ENCODE measurements around the gene TESMIN.

The TESMIN gene

DNA sequence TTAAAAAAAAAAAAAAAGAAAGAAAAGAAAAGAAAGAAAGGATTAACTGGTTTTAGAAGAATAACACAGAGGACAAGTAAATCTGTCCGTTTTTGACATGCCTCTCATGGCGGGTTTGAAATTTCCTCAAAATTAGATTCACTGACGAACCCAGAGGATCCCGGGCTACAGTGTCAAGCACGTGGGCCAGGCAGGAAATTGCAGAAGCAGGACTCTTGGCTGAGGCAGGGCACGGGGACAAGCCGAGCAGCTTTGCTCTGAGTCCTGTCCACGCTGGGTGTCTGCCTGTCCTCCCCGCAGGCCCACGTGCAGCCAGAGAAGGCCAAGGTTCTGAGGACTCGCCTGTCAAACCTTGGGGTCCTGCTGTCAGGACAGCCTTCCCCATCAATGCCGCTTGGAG is 42.3 kb downstream of the TESMIN start:
- Histone ChIP-seq H3K27me3 (ENCODE audit: control insufficient read depth, insufficient read depth, low read length) (no peaks in the 10 kb centered on the region), H3K4me3 (ENCODE audit: low read depth, low read length) (no peak overlapping the region), H3K27ac (ENCODE audit: low read depth, low read length) (no peak overlapping the region), H3K9ac (ENCODE audit: low read length) (no peak overlapping the region), H3K4me1 (ENCODE audit: control insufficient read depth, insufficient read depth, low read length) (peaks cover 33% of the 10 kb centered on the region), H3K36me3 (ENCODE audit: control insufficient read depth, insufficient read depth, low read length) (no peaks in the 10 kb centered on the region), H3K9me3 (ENCODE audit: control insufficient read depth, insufficient read depth, low read depth, low read length) (no peaks in the 10 kb centered on the region)

DNA sequence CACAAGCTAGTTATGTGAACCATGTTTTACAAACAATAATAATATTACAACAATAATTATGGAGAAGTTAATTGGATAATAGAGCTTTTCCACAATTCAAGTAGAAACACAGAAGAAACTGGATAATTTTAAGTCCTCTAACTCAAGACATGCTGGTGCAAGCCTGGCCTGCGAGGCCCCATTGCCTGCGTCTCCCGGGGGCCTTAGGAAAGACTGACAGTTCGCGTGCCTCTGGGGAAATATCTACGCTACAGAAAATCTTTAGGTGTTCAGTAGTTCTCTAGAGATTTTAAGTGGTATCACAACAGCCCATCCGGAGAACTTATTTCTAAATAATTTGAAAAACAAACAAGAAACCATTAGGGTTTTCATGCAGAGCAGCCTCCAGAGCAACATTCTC is 43.8 kb downstream of the TESMIN start:
- Histone ChIP-seq H3K9ac (ENCODE audit: low read length) (no peak overlapping the region), H3K27ac (ENCODE audit: low read depth, low read length) (no peak overlapping the region), H3K27me3 (ENCODE audit: control insufficient read depth, insufficient read depth, low read length) (no peaks in the 10 kb centered on the region), H3K4me3 (ENCODE audit: low read depth, low read length) (no peak overlapping the region), H3K4me1 (ENCODE audit: control insufficient read depth, insufficient read depth, low read length) (peaks cover 33% of the 10 kb centered on the region), H3K9me3 (ENCODE audit: control insufficient read depth, insufficient read depth, low read depth, low read length) (no peaks in the 10 kb centered on the region), H3K36me3 (ENCODE audit: control insufficient read depth, insufficient read depth, low read length) (no peaks in the 10 kb centered on the region)

DNA sequence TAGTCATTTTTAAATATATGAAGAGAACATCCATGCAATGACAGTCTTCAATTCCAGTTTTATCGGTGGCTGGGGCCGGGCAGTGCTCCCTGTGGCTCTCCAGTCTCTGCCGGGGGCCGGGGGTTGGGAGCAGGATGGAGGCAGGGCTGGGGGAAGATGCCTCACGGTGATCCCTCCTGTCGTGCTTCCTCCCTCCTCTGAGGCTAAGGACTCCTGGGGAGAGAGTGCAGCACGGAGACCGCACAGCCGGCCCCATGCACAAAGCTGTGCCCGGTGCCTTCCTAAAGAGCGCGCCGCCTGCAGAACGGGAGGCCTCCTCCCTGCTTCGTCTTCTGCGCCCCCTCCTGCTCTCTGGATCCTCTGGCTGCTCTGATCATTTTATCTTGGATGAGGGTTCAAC is 46.4 kb downstream of the TESMIN start:
- no peak overlapping the region for H3K27ac ChIP-seq (ENCODE audit: low read depth, low read length)
- H3K9me3 ChIP-seq (ENCODE audit: control insufficient read depth, insufficient read depth, low read depth, low read length), result peaks cover under 1% of the 10 kb centered on the region; the same call in 1 of the 2 replicates
- no peaks in the 10 kb centered on the region for H3K27me3 ChIP-seq (ENCODE audit: control insufficient read depth, insufficient read depth, low read length)
- no peaks in the 10 kb centered on the region for H3K36me3 ChIP-seq (ENCODE audit: control insufficient read depth, insufficient read depth, low read length)
- H3K4me1 ChIP-seq (ENCODE audit: control insufficient read depth, insufficient read depth, low read length), result peaks cover 33% of the 10 kb centered on the region
- H3K9ac ChIP-seq (ENCODE audit: low read length), result no peak overlapping the region
- peak overlapping the region; percentile 12 for H3K4me3 ChIP-seq (ENCODE audit: low read depth, low read length)

DNA sequence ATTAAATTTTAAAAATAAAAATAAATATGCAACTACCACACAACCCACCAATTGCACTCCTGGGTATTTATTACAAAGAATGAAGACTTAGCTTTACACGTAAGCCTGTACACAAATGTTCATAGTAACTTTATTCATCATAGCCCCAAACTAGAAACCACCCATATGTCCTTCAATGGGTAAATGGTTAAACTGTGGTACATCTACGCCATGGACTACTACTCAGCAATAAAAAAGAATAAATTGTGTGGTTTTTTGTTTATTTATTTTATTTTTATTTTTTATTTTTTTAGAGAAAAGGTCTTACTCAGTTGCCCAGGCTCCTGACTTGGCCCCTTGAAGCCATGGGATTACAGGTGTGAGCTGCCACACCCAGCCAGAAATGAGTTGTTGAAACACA is 52.3 kb downstream of the TESMIN start:
- Histone ChIP-seq H3K9ac (ENCODE audit: low read length) (no peak overlapping the region), H3K4me1 (ENCODE audit: control insufficient read depth, insufficient read depth, low read length) (peaks cover 13% of the 10 kb centered on the region), H3K27ac (ENCODE audit: low read depth, low read length) (no peak overlapping the region), H3K9me3 (ENCODE audit: control insufficient read depth, insufficient read depth, low read depth, low read length) (peaks cover 19% of the 10 kb centered on the region; the same call in 1 of the 2 replicates), H3K4me3 (ENCODE audit: low read depth, low read length) (no peak overlapping the region), H3K27me3 (ENCODE audit: control insufficient read depth, insufficient read depth, low read length) (no peaks in the 10 kb centered on the region), H3K36me3 (ENCODE audit: control insufficient read depth, insufficient read depth, low read length) (no peaks in the 10 kb centered on the region)

DNA sequence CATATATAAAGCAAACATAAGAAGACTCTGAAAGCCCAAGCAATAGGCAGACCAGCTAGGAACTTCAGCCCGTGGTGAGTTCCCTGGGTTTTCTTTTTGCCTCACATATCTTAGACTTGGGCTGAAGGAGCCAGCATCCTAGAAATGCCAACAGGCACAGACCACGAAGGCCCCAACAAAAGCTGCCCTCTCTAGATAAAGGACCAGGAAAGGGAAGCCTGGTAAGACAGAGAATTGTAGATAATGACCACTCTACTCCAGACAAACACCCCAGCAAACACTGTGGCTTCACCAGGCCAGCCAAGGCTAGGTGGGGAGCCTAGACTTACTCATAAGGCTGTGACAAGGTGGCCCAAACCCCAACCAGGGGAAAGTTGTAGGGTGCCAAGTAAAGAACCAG is 55.8 kb downstream of the TESMIN start:
- Histone ChIP-seq H3K4me1 (ENCODE audit: control insufficient read depth, insufficient read depth, low read length) (peaks cover 26% of the 10 kb centered on the region), H3K27ac (ENCODE audit: low read depth, low read length) (no peak overlapping the region), H3K4me3 (ENCODE audit: low read depth, low read length) (no peak overlapping the region), H3K9me3 (ENCODE audit: control insufficient read depth, insufficient read depth, low read depth, low read length) (peaks cover 19% of the 10 kb centered on the region; the same call in 1 of the 2 replicates), H3K36me3 (ENCODE audit: control insufficient read depth, insufficient read depth, low read length) (peaks cover 10% of the 10 kb centered on the region), H3K27me3 (ENCODE audit: control insufficient read depth, insufficient read depth, low read length) (no peaks in the 10 kb centered on the region), H3K9ac (ENCODE audit: low read length) (no peak overlapping the region)

DNA sequence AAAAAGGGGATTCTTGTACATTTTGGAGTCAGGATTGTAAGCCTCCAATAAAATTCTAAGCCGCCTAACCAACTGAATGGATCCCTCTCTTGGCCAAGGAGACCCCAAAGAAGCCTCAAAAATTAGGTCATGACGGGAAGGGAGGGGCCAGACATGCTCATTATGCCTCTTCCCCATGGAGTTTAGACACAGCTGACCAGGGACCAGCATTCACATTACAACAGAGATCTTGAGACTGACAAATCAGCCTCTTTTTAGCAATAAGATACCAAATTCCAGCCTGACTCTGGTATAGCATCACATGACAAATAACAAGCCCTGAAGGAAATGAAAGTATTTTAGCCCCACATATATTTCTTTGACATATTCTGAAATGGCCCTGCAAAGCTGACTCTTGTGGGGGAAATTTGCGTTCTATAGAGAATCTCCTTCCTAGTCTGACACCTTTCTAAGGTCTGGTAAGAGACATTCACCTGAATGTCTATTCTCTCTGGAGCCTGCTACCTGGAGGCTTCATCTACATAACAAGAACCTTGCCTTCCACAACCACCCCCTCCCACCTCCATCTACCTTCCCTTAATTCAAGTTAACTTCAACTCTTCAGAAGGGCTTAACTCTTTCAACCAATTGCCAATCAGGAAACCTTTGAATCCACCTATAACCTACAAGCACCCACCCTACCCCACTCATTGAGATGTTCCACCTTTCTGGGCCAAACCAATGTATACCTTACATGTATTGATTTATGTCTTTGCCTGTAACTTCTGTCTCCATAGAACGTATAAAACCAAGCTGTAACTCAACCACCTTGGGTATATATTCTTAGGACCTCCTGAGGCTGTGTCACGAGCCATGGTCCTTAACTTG is 56.7 kb downstream of the TESMIN start:
- Histone ChIP-seq H3K27ac (ENCODE audit: low read depth, low read length) (peak overlapping the region; percentile 58; the same call in 1 of the 2 replicates), H3K9ac (ENCODE audit: low read length) (peak overlapping the region; percentile 34), H3K36me3 (ENCODE audit: control insufficient read depth, insufficient read depth, low read length) (peaks cover 16% of the 10 kb centered on the region)

DNA sequence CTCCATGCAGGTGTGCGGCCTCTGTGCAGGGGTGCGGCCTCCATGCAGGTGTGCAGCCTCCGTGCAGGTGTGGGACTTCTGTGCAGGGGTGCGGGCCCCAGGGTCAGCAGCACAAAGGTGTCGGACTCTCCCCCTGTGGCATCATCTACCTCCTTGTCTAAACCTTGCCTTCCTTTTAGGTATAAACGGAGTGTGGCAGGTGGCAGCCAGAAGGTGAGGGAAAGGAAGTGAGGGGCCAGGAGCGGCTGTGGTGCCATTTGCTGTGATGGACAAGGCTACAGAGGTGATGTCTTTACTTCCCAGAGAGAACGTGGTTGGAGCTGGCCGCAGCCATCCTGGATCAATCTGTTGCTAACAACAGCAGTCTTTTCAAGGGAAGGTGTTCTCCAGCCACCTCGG is 57.8 kb downstream of the TESMIN start:
- H3K9me3 ChIP-seq (ENCODE audit: control insufficient read depth, insufficient read depth, low read depth, low read length), result peaks cover 9% of the 10 kb centered on the region; the same call in 1 of the 2 replicates
- no peak overlapping the region for H3K9ac ChIP-seq (ENCODE audit: low read length)
- H3K27me3 ChIP-seq (ENCODE audit: control insufficient read depth, insufficient read depth, low read length), result no peaks in the 10 kb centered on the region

More for the DNA sequence above, 56.7 kb downstream of the TESMIN start:
- H3K9me3 ChIP-seq (ENCODE audit: control insufficient read depth, insufficient read depth, low read depth, low read length), result peaks cover 17% of the 10 kb centered on the region; the same call in 1 of the 2 replicates
- H3K4me1 ChIP-seq (ENCODE audit: control insufficient read depth, insufficient read depth, low read length), result peaks cover 35% of the 10 kb centered on the region
- no peaks in the 10 kb centered on the region for H3K27me3 ChIP-seq (ENCODE audit: control insufficient read depth, insufficient read depth, low read length)
- H3K4me3 ChIP-seq (ENCODE audit: low read depth, low read length), result peak overlapping the region; percentile 35; the same call in 1 of the 2 replicates

DNA sequence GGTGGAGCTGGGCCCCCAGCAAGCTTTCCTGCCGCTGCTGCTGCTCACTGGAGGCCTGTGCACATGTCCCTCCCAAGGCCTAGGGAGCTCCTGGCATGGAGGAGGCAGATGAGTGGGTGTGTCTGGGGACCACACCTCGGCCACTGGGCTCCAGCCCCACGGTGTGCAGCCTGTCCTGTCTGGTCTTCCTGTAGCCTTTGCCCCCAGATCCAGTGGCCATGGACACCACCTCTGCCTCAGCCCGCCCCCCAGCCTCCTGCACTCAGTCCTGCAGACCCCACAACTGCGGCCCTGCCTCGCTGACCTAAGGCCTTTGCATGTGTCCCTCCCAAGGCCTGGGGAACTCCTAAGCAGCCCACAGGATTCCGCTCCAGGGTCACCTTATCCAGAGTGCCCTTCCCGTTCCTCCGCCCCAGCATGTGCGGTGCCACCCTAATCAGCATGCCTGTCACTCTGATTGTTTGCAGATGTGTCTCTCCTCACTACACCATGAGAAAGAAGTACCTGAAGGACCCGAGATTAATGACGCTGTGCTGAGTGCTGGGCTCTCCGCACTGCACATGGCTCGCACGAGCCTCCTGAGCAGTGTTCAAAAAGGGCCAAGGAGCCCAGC is 58.3 kb downstream of the TESMIN start:
- Histone ChIP-seq H3K27me3 (ENCODE audit: control insufficient read depth, insufficient read depth, low read length) (no peaks in the 10 kb centered on the region), H3K36me3 (ENCODE audit: control insufficient read depth, insufficient read depth, low read length) (peaks cover 33% of the 10 kb centered on the region), H3K9ac (ENCODE audit: low read length) (no peak overlapping the region), H3K9me3 (ENCODE audit: control insufficient read depth, insufficient read depth, low read depth, low read length) (0 out of 2 replicates have a peak, but pooled peaks cover 6% of the 10 kb centered on the region), H3K4me3 (ENCODE audit: low read depth, low read length) (no peak overlapping the region), H3K4me1 (ENCODE audit: control insufficient read depth, insufficient read depth, low read length) (peaks cover 46% of the 10 kb centered on the region), H3K27ac (ENCODE audit: low read depth, low read length) (no peak overlapping the region)

More for the DNA sequence above, 57.8 kb downstream of the TESMIN start:
- Histone ChIP-seq H3K4me3 (ENCODE audit: low read depth, low read length) (no peak overlapping the region), H3K4me1 (ENCODE audit: control insufficient read depth, insufficient read depth, low read length) (peaks cover 44% of the 10 kb centered on the region), H3K27ac (ENCODE audit: low read depth, low read length) (no peak overlapping the region), H3K36me3 (ENCODE audit: control insufficient read depth, insufficient read depth, low read length) (peaks cover 28% of the 10 kb centered on the region)

DNA sequence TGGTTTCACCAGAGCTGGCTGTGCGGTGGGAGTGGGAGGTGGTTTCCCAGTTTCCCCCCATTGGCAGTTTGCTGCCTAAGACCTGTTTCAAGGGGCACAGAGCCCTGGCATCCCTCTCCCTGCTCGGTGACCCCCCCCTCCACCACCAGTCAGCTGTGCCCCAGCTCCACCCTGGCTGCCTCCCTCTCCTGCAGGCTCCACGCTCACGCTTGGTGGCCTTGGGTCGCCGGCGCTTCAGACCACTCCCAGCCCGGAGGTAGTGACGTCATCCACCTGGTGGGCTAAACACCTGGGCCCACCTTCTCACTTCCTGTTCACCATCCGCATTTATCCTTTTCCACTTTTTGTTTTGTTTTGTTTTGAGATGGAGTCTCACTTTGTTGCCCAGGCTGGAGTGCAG is 59.2 kb downstream of the TESMIN start:
- 0 out of 2 replicates have a peak, but pooled peaks cover 6% of the 10 kb centered on the region for H3K9me3 ChIP-seq (ENCODE audit: control insufficient read depth, insufficient read depth, low read depth, low read length)
- H3K36me3 ChIP-seq (ENCODE audit: control insufficient read depth, insufficient read depth, low read length), result peaks cover 41% of the 10 kb centered on the region
- H3K4me1 ChIP-seq (ENCODE audit: control insufficient read depth, insufficient read depth, low read length), result peaks cover 46% of the 10 kb centered on the region
- no peak overlapping the region for H3K27ac ChIP-seq (ENCODE audit: low read depth, low read length)
- H3K9ac ChIP-seq (ENCODE audit: low read length), result no peak overlapping the region
- H3K4me3 ChIP-seq (ENCODE audit: low read depth, low read length), result no peak overlapping the region
- no peaks in the 10 kb centered on the region for H3K27me3 ChIP-seq (ENCODE audit: control insufficient read depth, insufficient read depth, low read length)

DNA sequence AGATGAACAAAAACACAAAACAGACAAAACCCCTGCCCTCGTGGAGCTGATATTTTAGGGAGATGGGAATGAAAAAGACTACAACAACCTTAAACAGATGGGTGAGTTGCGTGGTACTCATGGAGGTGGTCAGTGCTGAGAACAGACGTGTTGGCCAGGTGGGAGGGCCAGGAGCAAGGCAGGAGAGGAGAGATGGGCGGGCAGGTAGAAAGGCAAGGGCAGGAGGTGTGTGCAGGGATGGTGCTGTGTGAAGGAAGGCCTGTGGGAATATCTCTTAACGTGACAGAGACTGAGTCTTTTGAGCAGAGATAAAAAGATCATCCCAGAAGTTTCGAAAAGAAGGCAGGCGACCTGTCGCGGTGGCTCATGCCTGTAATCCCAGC is 59.9 kb downstream of the TESMIN start:
- Histone ChIP-seq H3K27ac (ENCODE audit: low read depth, low read length) (no peak overlapping the region), H3K4me3 (ENCODE audit: low read depth, low read length) (no peak overlapping the region), H3K27me3 (ENCODE audit: control insufficient read depth, insufficient read depth, low read length) (no peaks in the 10 kb centered on the region), H3K4me1 (ENCODE audit: control insufficient read depth, insufficient read depth, low read length) (peaks cover 50% of the 10 kb centered on the region), H3K9ac (ENCODE audit: low read length) (no peak overlapping the region), H3K36me3 (ENCODE audit: control insufficient read depth, insufficient read depth, low read length) (peaks cover 49% of the 10 kb centered on the region), H3K9me3 (ENCODE audit: control insufficient read depth, insufficient read depth, low read depth, low read length) (0 out of 2 replicates have a peak, but pooled peaks cover 4% of the 10 kb centered on the region)

Measured in HUES6 (cell line).